SU-DHL-6 (cell line): Measurements from ENCODE around the gene STK32C.

Experiments
- H2AFZ ChIP-seq: fragments of 200-600 bp; sonication (generic); 2 replicates; pipeline ENCODE4 v1.6.1; 2014; ENCODE audit warnings: low read depth, mild to moderate bottlenecking, moderate library complexity, mixed read lengths, antibody characterized with exemption, low read length; ENCODE audit not compliant: severe bottlenecking
- H3F3A ChIP-seq: fragments of 200-600 bp; shearing (Covaris generic); 2 replicates; pipeline ENCODE4 v1.6.0; 2016; ENCODE audit warnings: antibody characterized with exemption, mild to moderate bottlenecking; ENCODE audit not compliant: insufficient read depth
- H3K27ac ChIP-seq: fragments of 200-600 bp; sonication (generic); 2 replicates; pipeline ENCODE4 v1.5.1; 2016; ENCODE audit warnings: low read depth, mild to moderate bottlenecking, low read length, moderate library complexity, mixed read lengths
- H3K27me3 ChIP-seq: fragments of 200-600 bp; sonication (generic), shearing (Covaris generic); 2 replicates; pipeline ENCODE4 v1.6.0; 2014; ENCODE audit warnings: mild to moderate bottlenecking, low read length
- H3K36me3 ChIP-seq: fragments of 200-600 bp; sonication (generic); 2 replicates; pipeline ENCODE4 v1.6.1; 2014; ENCODE audit warnings: mild to moderate bottlenecking, low read length, mixed read lengths
- H3K4me2 ChIP-seq: fragments of 300-600, 200-600 bp; shearing (Covaris generic), sonication (generic); 2 replicates; pipeline ENCODE4 v1.6.0; 2014; ENCODE audit warnings: low read length, low read depth, mild to moderate bottlenecking; ENCODE audit not compliant: poor library complexity, severe bottlenecking
- H3K4me3 ChIP-seq: fragments of 200-600 bp; sonication (generic); 2 replicates; pipeline ENCODE4 v1.5.1; 2014; ENCODE audit warnings: antibody characterized with exemption, low read length, mild to moderate bottlenecking, mixed read lengths; ENCODE audit not compliant: insufficient read depth, poor library complexity, severe bottlenecking
- H3K79me2 ChIP-seq: fragments of 200-600 bp; sonication (generic); 2 replicates; pipeline ENCODE4 v1.6.1; 2014; ENCODE audit warnings: mild to moderate bottlenecking, low read length, moderate library complexity; ENCODE audit not compliant: insufficient read depth
- H3K9ac ChIP-seq: fragments of 200-600 bp; sonication (generic); 2 replicates; pipeline ENCODE4 v1.7.0; 2014; ENCODE audit warnings: mild to moderate bottlenecking, low read length
- H3K9me2 ChIP-seq: fragments of 200-600 bp; sonication (generic); replicated peaks from 2 replicates; pipeline ENCODE4 v1.6.1; 2014; ENCODE audit warnings: low read length; ENCODE audit not compliant: insufficient read depth
- H3K9me3 ChIP-seq: fragments of 200-600 bp; sonication (generic); 2 replicates; pipeline ENCODE4 v1.6.1; 2014; ENCODE audit warnings: low read length, mixed read lengths; ENCODE audit not compliant: insufficient read depth
- H4K20me1 ChIP-seq: fragments of 200-600 bp; sonication (generic); 2 replicates; pipeline ENCODE4 v1.6.1; 2014; ENCODE audit warnings: low read depth, mild to moderate bottlenecking, antibody characterized with exemption, low read length, moderate library complexity, mixed read lengths
- CTCF ChIP-seq: fragments of 200-600 bp; sonication (generic); IDR thresholded peaks from one replicate; pipeline ENCODE4 v1.5.1; 2017; ENCODE audit warnings: antibody characterized with exemption, mild to moderate bottlenecking, low read length, moderate library complexity; ENCODE audit not compliant: insufficient read depth, poor library complexity, severe bottlenecking
- EZH2phosphoT487 ChIP-seq: fragments of 200-600 bp; sonication (generic), shearing (Covaris generic); conservative IDR thresholded peaks from 2 replicates; pipeline ENCODE4 v1.6.1; 2018; ENCODE audit warnings: mild to moderate bottlenecking, antibody characterized with exemption, low read length, moderate library complexity, mixed read lengths

The STK32C gene

DNA sequence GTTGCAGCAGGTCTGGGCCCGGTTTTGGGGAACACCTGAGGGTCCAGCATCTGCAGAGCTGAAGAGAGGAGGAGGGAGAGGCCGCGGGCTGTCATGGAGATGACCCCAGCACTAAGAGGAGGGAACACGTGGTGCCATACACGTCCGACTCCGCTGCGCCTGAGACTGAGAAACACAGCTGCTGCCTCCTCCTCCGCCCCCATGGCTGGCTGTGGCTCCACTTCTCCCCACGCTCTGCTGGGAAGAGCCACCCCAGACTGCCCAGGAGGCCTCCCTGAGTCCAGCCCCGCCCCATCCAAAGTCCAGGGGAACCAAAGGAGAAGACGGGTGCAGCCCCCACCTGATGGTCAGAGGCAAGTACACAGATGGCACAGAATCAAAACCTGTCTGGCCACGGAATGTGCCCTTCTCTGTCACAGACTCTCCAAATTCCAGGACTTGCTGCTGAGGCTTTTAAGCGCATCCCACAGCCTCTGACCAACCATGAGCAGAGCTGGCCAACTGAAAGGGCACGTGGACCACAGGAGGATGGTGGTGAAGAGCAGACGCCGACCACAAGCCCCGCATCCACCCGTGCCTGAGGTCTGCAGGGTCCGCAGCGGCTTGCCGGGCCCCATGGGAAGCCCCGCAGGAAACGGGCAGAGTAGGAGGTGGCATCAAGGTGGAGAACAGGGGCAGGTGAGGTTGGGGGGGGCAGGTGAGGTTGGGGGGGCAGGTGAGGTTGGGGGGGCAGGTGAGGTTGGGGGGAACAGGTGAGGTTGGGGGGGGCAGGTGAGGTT lies 24.0 kb downstream of the STK32C start:
- no peaks in the 10 kb centered on the region for H4K20me1 ChIP-seq
- H3K9me3 ChIP-seq = no peaks in the 10 kb centered on the region
- H3K27me3 ChIP-seq = no peaks in the 10 kb centered on the region
- no peak overlapping the region for H3K9ac ChIP-seq
- no peak overlapping the region for H2AFZ ChIP-seq
- no peaks in the 10 kb centered on the region for H3K9me2 ChIP-seq
- no peaks in the 10 kb centered on the region for H3F3A ChIP-seq
- H3K4me3 ChIP-seq = no peak overlapping the region
- H3K27ac ChIP-seq = no peak overlapping the region
- H3K36me3 ChIP-seq = no peaks in the 10 kb centered on the region
- H3K4me2 ChIP-seq = no peak overlapping the region
- TF ChIP-seq CTCF (no peak), EZH2phosphoT487 (no peak)
- no peaks in the 10 kb centered on the region for H3K79me2 ChIP-seq

GRCh38 chr10:132282667-132283603 lies 24.8 kb downstream of the STK32C start:
- no peak overlapping the region for H3K27ac ChIP-seq
- no peaks in the 10 kb centered on the region for H3K36me3 ChIP-seq
- no peaks in the 10 kb centered on the region for H3K9me3 ChIP-seq
- no peaks in the 10 kb centered on the region for H3F3A ChIP-seq
- H4K20me1 ChIP-seq = no peaks in the 10 kb centered on the region
- H3K27me3 ChIP-seq = no peaks in the 10 kb centered on the region
- no peak overlapping the region for H2AFZ ChIP-seq
- H3K9ac ChIP-seq = no peak overlapping the region
- H3K9me2 ChIP-seq = no peaks in the 10 kb centered on the region
- no peak for TF ChIP-seq CTCF
- no peak for TF ChIP-seq EZH2phosphoT487
- no peaks in the 10 kb centered on the region for H3K79me2 ChIP-seq
- no peak overlapping the region for H3K4me2 ChIP-seq
- no peak overlapping the region for H3K4me3 ChIP-seq

GRCh38 chr10:132281915-132282666 lies 25.7 kb downstream of the STK32C start:
- TF ChIP-seq EZH2phosphoT487 = no peak
- H3K36me3 ChIP-seq = no peaks in the 10 kb centered on the region
- H3K4me2 ChIP-seq = no peak overlapping the region
- H3F3A ChIP-seq = no peaks in the 10 kb centered on the region
- no peaks in the 10 kb centered on the region for H4K20me1 ChIP-seq
- H3K9ac ChIP-seq = no peak overlapping the region
- no peaks in the 10 kb centered on the region for H3K27me3 ChIP-seq
- no peak overlapping the region for H3K4me3 ChIP-seq
- H2AFZ ChIP-seq = no peak overlapping the region
- no peaks in the 10 kb centered on the region for H3K9me2 ChIP-seq
- no peaks in the 10 kb centered on the region for H3K9me3 ChIP-seq
- no peak overlapping the region for H3K27ac ChIP-seq
- no peaks in the 10 kb centered on the region for H3K79me2 ChIP-seq
